DMS53 treated with DMSO at 0.1 percent for 48 hours (cell line): ENCODE results near the gene ADM2.

Experiments
- DNase-seq: peaks from one replicate; lab custom pipeline; 2025; ENCODE audit not compliant: unreplicated experiment; lab: John Stamatoyannopoulos, UW

The ADM2 gene

DNA sequence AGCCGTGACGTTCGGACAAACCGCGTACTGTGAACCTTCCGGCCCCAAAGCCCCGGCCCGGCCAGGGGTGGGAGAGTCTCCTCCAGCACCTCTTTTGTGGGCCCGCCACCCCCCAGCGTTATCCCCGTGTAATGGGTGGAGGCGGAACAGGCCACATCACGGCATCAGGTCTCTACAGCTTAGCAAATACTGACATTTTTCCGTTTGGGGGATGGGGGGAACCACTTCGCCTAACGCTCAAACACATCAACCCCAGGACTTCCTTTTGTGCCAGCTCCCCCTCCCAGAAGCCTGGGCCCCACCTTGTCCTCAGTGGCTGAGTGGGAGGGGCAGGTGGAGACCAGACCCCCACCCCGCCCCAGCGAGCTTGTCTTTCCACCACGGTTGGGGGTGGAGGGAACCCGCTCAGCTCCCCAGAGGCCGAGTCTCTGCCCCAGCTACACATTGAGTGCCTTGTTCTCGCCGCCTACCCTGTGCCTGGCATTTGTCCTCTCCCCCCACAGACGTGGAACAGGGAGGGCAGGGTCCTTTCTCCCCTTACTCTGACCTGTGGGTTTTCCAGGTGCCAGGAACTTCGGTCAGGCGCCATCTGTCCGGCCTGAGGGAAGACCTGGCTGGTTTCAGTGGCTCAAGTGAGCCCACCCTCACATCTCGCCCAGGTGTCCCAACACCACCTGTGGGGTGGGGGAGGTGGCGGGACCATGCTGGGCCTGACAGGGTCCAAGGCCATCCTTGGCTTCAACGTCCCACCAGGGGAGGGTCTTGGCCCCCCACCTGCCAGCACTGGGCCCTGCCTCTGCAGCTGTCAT lies 36.1 kb upstream of the ADM2 start:
- DNase-seq, result no peak

DNA sequence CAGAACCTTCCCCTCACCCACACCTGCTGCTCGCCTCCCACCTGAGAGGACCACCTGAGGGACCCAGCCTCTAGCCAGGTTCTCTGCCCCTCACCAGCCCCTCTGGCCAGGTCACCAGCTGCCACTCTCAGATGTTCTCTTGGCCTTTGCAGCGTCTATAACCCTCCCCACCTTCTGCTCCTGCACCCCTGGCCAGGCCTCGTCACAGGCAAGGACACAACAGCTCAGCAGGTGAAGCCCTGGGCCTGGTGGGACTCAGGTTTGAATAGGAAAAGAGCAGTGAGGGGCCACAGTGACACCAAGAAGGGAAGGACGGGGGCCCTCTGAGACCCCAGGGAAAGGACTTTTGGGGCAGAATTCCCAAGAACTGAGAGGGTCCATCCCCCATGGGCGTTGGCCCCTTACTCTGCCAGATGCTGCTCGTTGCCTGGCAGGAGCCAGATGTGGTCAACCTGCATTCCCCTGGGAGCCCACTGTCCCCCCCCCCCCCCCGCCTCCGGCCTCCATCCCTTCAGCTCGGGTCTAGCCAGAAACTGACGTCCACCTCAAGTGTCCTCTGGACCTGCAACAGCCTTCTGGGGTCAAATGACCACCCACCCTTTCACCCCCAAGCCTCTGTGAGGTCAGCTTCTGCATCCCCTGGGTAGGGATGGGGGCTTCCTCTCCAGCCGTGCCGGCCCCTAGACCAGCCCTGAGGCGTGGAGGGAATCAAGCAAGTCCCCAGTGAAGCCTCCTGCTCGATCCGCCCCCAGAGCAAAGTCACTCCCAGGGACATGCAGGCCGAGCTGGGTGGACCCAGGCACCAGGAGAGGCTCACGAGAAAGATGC lies 35.2 kb upstream of the ADM2 start:
- DNase-seq, result no peak

DNA sequence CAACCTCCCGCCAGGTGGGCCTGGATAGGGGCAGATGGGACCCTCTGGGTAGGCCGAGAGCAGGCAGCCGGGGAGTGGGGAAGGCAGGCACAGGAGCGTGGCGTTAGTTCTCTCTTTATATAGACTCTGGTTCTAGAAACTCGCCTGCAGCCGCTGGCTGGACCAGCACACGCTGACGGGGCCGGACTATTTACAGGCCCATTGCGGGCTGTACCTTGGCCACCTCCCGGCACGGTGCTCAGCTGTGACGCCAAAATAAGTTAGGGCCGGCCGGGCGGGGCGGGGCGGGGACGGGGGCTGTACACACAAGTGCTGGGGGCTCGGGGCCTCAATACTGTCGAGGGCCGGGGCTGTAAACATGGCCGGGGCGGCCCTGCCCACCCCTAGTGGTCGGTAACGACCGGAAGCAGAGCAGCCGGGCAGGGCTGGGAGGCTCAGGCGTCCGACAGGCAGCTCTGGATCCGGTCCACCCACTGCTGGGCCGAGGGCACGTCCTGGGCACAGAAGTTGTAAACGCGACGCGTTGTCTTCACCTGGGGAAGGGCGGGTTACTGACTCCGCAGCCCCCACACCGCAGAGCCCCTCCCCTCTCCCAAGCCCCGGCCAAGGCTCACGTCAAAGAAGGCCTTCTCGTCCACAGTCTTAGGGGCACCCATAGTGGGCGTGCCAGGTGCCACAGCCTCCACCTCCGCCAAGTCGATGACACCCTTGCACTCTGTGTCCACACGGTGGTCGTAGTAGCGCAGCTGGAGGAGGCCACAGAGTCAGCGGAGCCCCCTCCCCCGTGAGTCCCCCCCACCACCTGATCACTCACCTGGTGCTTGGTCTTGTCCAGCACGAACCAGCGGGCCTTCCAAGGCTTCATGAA lies 34.4 kb upstream of the ADM2 start:
- DNase-seq, result no peak

DNA sequence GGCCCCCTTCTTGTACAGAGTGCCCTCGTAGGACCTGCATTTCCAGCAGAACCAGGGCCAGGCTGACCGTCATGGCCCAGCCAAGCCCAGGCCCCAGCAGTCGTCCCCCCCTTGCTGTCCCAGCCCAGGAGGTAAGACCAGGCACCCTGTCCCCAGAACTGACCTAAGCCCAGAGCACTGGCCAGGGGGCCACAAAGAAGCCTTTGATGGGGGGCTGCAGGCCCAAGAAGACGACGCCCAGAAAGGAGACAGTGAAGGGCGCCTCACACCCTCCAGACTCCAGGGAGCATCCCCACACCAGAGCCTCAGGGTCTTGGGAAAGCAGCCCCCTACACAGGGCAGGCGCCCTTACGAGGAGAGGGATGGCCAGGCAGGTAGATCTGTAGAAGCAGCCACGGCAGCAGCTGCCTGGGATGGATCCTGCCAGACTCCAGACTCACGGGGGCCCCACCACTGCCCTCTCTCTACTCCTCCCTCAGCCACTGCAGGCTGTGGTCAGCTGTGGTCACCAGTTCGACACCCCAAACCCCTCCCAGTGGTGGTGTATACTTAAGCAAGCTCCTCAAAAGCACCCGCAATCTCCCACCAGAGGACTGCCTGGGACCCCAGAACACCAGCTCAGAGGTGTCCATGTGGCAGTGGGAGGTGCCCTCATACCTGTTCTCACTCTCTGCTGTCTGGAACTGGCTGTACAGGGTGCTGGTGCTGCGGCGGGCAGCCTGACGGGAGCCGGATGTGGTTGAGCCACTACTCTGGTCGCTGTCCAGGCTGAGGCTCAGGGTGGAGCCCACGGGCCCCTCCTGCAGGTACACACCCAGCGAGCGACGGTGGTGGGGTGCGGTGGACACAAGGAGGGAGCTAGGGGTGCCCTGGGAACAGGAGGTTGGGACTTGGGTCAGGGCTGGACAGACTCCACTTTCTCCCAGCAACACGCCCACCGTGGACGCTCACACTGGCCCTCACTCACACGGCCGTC lies 33.5 kb upstream of the ADM2 start:
- no peak for DNase-seq

DNA sequence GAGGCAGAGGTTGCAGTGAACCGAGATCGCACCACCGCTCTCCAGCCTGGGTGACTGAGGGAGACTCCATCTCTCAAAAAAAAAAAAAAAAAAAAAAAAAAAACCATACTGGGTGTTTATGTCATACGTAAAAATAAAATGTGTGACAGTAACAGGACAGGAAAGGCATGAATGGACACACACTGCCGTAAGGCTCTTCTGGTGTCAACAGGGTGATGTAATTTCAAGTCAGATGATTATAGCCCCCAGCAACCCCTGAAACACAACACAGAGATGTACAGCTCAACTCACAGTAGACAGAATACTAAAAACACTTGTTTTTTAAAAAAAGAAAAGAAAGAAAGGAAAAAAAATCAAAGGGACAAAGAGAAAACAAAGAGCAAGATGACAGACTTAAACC lies 28.7 kb upstream of the ADM2 start:
- DNase-seq, result no peak

DNA sequence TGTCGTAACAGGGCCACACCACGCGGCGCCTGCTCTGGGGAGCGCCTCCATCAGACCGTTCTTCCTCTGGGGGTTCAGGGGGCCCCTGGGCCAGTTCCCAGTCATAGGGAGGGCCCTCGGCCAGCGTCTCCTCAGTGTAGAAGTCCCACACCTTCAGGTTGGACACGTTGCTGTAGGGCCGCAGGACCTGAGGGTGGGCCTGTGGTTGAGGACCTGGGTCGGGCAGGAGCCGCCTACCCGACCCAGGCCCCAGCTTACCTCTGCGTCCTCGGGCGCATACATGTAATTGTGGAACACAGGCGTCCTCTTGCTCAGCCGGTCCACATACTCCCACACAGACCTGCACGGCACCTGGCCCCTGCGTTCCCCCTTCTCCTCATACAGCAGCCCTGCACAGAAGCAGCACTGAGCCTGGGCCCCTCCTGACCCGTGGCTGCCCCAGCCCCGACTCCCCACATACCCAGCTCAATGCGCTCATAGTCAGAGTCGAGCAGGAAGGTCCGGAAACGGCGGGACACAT lies 26.7 kb upstream of the ADM2 start:
- DNase-seq, result no peak

DNA sequence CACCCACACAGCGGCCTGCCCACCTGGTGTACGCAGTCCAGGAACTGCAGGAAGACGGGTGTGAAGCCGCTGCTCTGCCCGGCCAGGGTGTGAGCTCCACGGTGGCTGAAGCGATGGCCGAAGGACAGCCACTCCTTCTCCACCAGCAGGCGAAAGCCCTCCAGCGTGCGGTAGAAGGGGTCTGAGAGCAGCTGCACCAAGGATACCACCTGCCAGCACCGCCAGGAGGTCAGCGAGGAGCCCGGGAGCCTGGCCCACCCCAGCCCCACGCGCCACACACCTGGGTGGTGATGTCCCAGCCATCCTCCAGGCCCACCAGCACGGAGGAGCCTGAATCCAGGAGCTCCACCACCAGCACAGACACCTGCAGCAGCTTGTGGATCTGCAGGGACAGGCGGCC lies 26.1 kb upstream of the ADM2 start:
- DNase-seq, result no peak

DNA sequence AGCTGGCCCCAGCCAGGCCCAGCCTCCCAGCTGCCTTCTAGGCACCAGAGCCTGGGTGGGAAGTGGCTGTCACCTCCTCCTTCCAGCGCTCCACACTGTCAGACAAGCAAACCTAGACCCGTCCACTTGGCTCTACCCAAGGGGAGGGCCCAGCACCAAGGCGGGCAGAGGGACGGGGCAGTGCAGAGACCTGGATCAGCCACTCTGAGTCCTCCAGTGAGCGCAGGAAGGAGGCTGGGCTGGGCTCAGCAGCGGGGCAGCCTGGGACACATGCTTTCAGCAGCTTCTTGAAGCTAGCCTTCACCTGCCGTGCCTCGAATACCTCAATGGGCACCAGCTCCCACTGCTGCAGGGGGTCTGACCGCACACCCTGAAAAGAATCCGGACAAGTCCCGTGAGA lies 25.3 kb upstream of the ADM2 start:
- no peak for DNase-seq

DNA sequence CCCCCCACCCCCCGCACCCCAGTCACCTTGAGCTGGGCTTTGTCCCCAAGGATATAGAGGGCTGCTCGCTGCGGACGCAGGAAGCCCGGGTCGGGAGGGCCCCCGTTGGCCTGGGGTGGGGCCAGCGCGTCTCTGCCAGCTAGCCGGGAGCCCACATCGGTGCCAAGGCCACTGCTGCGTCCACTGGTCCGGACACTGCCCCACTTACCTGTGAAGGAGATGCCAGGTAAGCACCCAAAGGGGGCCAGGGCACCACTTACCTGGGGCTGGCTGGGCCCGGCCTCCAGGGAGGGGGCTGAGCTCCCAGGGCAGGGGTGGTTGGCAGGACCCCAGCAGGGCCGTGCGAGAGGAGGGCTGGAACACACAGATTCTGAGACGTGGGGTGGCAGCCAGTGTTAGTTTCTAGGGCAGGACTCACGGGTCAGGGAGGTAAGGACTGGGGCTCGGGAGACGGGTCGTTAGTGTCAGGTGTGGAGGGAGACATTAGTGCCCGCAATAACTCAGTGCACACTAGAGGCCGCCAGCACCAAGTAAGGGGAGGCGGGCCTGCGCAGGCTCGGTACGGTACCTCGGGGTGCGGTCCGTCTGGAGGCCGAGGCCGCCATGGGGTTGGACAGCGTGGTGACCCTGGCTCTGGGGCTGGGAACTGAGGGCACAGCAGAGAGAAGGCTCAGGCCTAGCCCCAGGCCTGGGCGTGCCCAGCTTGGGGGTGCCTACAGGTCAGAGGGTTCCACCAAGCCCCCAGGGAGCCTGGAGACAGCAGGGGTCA lies 24.7 kb upstream of the ADM2 start:
- DNase-seq, result no peak

DNA sequence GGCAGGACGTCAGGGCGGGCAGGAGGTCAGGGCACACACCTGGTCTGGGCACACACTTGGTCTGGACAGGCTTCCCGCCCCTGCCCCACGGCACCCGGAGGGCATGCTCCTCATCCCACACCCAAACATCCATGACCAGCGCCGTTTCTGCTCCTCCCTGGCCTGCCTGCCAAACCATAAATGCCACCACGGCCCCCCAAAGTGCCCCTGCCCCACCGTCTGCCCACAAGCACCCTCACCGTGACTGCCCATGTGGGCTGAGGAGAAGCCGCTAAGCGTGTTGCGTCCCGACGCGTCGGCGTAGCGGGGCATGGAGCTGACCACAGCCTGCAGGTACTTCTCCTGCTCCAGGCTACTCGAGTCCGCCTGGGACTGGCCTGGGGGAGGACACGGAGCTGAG lies 22.3 kb upstream of the ADM2 start:
- no peak for DNase-seq

DNA sequence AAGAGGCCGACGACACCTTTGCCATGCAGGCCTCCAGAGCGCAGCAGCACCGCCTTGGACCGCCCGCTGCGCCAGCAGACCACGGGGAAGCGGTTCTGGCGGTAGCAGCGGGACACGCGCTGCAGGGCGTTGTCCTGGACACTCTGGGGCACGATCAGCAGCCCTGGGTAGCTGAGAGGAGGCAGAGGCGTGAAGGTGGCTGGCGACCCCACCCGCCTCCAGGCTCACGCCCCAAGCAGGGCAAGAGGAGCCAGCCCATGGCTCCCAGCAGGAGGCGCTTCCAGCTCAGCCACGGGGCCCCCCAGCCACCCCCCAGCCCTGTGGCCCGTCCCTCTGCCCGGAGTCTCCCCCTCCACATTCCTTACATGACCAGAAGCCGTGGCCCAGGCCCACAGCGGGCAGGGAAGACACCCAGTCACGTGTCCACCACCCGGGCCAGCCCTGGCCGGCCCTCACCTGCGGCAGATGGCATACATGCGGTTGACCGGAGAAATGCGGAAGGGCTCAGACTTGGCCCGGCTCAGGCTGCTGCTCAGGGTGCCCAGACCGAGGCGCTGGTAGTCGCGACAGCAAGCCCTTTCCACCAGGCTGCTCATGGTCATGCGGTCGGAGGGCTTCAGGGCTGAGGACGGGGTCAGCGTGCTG lies 21.7 kb upstream of the ADM2 start:
- DNase-seq, result no peak

DNA sequence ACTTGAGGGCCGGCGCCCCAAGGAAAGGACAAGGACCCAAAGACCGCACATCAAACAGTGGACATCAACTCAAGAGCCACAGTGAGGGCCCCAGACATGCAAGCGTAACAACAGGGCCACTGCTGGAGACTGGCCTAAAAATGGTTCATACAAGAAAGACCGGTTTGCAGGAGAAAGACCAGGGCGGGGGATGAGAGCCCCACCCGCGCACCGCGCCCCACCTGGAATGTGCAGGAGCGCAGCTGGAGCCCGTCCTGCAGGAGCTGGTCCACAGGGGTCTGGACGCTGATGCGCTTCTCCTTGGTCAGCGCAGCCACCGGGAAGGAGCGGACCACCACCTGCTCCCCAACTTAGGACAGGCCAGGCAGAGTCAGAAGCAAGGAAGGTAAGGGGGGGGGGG lies 20.4 kb upstream of the ADM2 start:
- no peak for DNase-seq

DNA sequence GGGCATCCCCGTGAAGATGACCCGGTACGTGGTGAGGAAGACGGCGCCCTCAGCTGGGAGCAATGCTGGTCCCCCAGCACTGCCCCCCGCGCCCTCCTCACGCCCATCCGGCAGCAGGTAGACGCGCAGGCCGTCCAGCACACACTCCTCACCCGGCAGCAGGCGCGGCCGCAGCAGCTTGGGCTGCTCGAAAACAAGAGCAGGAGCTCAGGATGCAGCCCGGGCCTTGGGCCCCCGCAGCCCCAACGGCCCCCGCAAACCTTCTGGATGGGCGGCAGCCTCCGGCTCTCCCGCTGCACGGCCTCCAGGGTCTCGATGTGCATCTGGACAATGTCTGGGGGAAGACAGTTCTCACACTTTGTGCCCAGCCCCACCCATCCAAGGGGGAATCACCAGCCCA lies 19.8 kb upstream of the ADM2 start:
- no peak for DNase-seq

DNA sequence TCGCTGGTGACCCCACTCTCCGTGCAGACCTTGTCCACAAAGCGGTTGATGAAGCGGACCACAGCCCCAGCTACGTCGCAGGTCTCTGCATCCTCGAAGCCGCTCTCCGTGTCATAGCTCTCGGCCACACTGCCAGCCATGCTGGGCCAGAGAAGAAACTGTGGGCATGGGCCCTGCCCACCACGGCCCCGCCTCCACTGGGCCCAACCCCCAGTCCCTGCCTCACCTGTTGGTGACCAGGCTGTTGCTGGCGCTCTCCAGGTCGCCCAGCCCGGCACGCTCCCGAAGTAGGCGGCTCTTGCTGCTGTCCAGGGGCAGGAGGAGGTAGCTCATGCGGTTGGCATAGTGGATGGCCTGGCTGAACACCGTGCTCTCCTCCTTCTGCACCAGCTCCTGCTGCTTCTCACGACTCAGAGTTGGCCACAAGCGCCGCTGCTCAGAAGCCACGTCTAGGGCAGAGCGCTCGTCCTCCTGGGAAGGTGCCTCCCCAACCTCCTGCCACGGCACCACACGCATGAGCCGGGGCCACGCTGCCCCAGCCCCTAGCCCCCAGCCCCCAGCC lies 19.3 kb upstream of the ADM2 start:
- no peak for DNase-seq

DNA sequence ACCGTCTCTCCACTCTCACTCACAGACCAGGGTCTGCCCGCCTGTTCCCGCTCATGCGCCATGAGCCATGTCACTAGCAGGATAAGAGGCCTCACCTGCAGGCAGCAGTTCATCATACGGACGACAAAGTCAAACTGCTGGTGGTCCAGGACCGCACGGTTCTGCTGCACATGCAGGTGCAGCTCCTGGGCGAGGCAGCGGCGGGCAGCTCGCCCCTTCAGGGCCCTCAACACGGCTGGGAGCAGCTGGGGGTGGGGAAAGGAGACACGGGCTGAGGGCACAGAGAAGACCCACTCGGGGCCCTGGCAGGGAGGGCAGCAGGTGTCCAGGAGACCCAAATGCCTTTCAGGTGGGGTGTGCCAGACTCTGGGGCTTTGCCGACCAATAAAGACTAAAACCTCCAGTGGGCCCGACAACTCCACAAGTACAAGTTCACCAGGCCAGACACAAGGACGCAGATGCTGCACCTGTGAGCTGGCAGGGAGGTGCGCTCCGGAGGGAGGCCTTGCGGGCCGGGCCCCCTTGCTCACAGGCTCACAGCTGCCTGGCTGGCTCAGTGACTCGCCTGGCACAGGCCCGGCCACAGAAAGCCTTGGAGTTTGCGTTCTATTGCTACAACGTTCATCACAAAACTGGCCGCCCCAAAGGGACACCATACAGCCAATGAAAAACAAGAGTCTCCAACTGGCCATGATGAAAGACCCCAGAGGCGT lies 18.0 kb upstream of the ADM2 start:
- DNase-seq, result no peak

DNA sequence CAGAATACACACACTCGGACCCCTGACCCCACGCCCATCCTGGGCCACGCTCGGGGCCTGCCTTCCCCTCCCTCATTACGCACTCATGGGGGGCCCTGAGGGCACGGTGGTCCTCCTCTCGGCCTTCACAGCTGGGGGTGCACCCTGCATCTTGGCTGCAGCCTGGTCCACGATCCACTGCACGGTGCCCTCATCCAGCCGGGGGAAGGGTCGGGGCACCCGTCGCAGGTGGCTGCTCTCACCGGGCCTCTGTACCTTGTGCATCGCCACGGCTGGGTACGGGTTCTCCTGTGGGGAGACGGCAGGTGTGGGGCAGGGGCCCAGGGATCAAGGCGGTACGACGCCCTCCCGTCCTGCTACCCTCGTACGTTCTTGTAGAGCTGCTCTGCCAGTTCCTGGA lies 16.9 kb upstream of the ADM2 start:
- DNase-seq, result no peak

DNA sequence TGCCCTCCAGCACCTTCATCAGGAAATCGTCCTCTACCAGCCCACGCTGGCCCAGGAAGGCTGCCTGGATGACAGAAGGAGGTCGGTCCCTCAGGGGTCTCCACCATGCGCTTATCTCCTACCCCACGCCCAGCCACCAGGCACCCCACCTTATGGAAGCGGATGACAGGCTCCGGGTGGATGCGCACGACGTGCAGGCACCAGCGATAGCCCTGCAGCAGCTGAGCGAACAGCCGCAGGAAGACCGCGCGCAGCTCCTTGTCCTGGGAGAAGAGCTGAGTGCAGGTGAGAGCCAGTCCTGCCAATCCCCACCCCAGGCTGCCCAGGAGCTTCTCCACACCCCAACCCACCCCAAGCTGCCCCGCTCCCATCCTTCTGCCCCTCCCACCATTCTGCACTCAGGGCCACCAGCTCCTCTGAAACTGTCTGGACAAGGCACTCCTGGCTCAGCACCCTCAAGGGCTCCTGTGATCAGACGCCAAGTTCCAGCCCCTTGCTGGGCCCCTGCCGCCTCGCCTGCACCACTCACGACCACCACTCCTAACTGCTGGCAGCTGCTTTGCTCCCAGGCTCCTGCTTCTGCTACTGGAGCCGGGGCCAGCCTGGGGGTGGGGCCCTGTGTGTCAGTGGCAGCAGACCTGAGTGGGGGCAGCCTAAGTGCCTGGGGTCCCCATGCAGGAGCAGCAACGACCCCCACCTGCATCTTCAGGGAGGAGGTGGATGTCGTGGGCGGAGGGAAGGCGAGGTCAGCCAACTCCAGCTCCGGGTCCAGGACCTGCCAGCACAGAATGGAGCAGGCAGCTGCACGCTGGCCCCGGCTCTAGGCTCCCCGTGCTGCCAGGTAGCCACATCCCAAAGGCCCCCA lies 16.0 kb upstream of the ADM2 start:
- DNase-seq, result no peak
